GM19239 (cell line): ENCODE measurements around the gene SPAG7.

Experiments used
- DNase-seq: peaks from one replicate; pipeline ENCODE4 v3.0.0; 2011; ENCODE audit warnings: low spot score; ENCODE audit not compliant: insufficient read length
- FAIRE-seq: peaks from 2 replicates; lab custom pipeline; 2011; peaks lifted over from hg19 to GRCh38; lab: Jason Lieb, UNC

The SPAG7 gene

GRCh38 chr17:4980644-4981216 lies 13.1 kb upstream of the SPAG7 start:
- FAIRE-seq = peak; percentile 81
- peak; percentile 54 for DNase-seq

- FAIRE-seq (no peak), DNase-seq (no peak)
Measured at GRCh38 chr17:4978726-4979125, 11.1 kb upstream of the SPAG7 start.

- DNase-seq (no peak), FAIRE-seq (no peak)
Measured at GRCh38 chr17:4974115-4974670, 6.6 kb upstream of the SPAG7 start.

- DNase-seq = no peak
- no peak for FAIRE-seq
Measured at GRCh38 chr17:4973256-4974114, 5.9 kb upstream of the SPAG7 start.

GRCh38 chr17:4972752-4973151 lies 5.1 kb upstream of the SPAG7 start:
- DNase-seq (no peak), FAIRE-seq (no peak)

GRCh38 chr17:4972322-4972721 lies 4.7 kb upstream of the SPAG7 start:
- FAIRE-seq = no peak

GRCh38 chr17:4971826-4972225 lies 4.2 kb upstream of the SPAG7 start:
- FAIRE-seq = no peak
- no peak for DNase-seq

More at GRCh38 chr17:4972322-4972721, 4.7 kb upstream of the SPAG7 start:
- DNase-seq = no peak

- DNase-seq (no peak), FAIRE-seq (no peak)
Measured at GRCh38 chr17:4970273-4970672, 2.7 kb upstream of the SPAG7 start.

- no peak for FAIRE-seq
- no peak for DNase-seq
Measured at GRCh38 chr17:4969551-4970173, 2.0 kb upstream of the SPAG7 start.

- no peak for FAIRE-seq
- no peak for DNase-seq
Measured at GRCh38 chr17:4969047-4969550, 1.5 kb upstream of the SPAG7 start.

- no peak for FAIRE-seq
- DNase-seq = no peak
Measured at GRCh38 chr17:4968486-4969046, 949 bp upstream of the SPAG7 start.

- DNase-seq (peak; percentile 93), FAIRE-seq (peak; percentile 99)
Measured at GRCh38 chr17:4966844-4967538, 626 bp downstream of the SPAG7 start.

GRCh38 chr17:4965311-4965986 lies 2.2 kb downstream of the SPAG7 start:
- FAIRE-seq (no peak), DNase-seq (no peak)

- FAIRE-seq (no peak), DNase-seq (no peak)
Measured at GRCh38 chr17:4960279-4960922, 7.2 kb downstream of the SPAG7 start.

- no peak for FAIRE-seq
- DNase-seq = no peak
Measured at GRCh38 chr17:4959261-4959965, 8.2 kb downstream of the SPAG7 start.

GRCh38 chr17:4958102-4958501 lies 9.5 kb downstream of the SPAG7 start:
- DNase-seq (no peak), FAIRE-seq (no peak)

- DNase-seq = no peak
- no peak for FAIRE-seq
Measured at GRCh38 chr17:4956493-4957061, 11.0 kb downstream of the SPAG7 start.

GRCh38 chr17:4955091-4955490 lies 12.5 kb downstream of the SPAG7 start:
- FAIRE-seq = no peak
- DNase-seq = no peak
